NAMALWA (cell line): Measurements from ENCODE around the gene IFNL2.

Experiments used
- DNase-seq: peaks from one replicate; pipeline ENCODE4 v3.0.0-alpha.2; 2015; ENCODE audit warnings: low spot score

Gene IFNL2

GRCh38 chr19:39318071-39318470 lies 49.9 kb downstream of the IFNL2 start:
- no peak for DNase-seq

DNA sequence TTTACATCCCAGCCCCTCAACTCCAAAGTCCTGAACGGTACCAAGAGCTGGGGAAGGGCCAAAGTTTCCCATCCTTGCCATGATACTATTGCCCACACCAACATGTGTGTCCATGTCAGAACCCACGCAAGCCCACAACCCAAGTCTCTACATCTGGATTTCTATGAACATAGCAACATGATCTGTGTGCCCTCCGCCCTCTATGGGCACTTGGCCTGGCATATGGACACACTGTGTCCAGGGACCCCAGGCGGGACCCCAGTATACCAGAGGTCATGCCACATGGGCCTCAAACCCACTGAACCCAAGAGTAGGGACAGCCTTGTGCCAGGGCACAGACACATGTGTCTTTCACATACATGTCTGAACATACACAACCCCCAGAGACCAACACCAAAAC lies 50.5 kb downstream of the IFNL2 start:
- no peak for DNase-seq

- no peak for DNase-seq
Observed at GRCh38 chr19:39319098-39319891, 51.1 kb downstream of the IFNL2 start.
